Right lobe of liver (tissue), 6 donors: Measurements from ENCODE around the gene NFS1. TPM values are rescaled to one million over a fixed set of nuclear protein-coding genes. Genes with fewer than 3 reads are reported as not detected.

ENCODE experiments used
- ATAC-seq, 4 donors: fragments of 200-7000 bp; cut with Tn5 transposase; one replicate each; pipeline ENCODE4 v1.9.1; 2020; ENCODE audit warnings: mild to moderate bottlenecking in 4 of 4, moderate library complexity in 4 of 4
- DNase-seq, 3 donors: peaks; one replicate each; pipeline ENCODE4 v3.0.0-alpha.2; 2020
- H3K27ac ChIP-seq, 3 donors: fragments of 200-600 bp; one replicate each; pipeline ENCODE4 v1.8.0; 2022
- H3K27me3 ChIP-seq, 2 donors: fragments of 200-600 bp; one replicate each; pipeline ENCODE4 v1.8.0; 2022
- H3K36me3 ChIP-seq, 4 donors: fragments of 200-600 bp; sonication (generic) in 1 of 4; one replicate each; pipeline versions ENCODE4 v1.5.1 to v1.8.0; 2017 to 2022; ENCODE audit warnings: control low read depth in 1 of 4
- H3K4me1 ChIP-seq, 4 donors: fragments of 200-600 bp; sonication (generic) in 1 of 4; one replicate each; pipeline versions ENCODE4 v1.5.1 to v1.8.0; 2017 to 2022; ENCODE audit warnings: control low read depth in 1 of 4
- H3K4me3 ChIP-seq, 3 donors: fragments of 200-600 bp; one replicate each; pipeline ENCODE4 v1.8.0; 2022
- H3K9me3 ChIP-seq, 4 donors: fragments of 200-600 bp; sonication (generic) in 1 of 4; one replicate each; pipeline versions ENCODE4 v1.5.1 to v1.8.0; 2017 to 2022; ENCODE audit warnings: control low read depth in 1 of 4
- POLR2A ChIP-seq: fragments of 450-650 bp; IDR thresholded peaks from one replicate; pipeline ENCODE4 v1.6.1; 2017; ENCODE audit warnings: antibody characterized with exemption, mild to moderate bottlenecking
- WGBS: methylation state at CpG from one replicate; pipeline ENCODE4 v1.1.6; 2018; ENCODE audit warnings: low coverage, low lambda C conversion rate; ENCODE audit not compliant: insufficient coverage; ENCODE audit errors: missing lambda C conversion rate; 5-methylcytosine and 5-hydroxymethylcytosine counted together
- intact Hi-C, 2 donors: fragments of 100-400 bp; cut with DNase I; formaldehyde crosslinking; loops; one replicate each; pipeline versions ENCODE4 v1.11.2 to v1.14.1; 2022
- total RNA-seq, 6 experiments: library from RNA; depleted of rRNA in 2 of 6; stranded (reverse); fragments of >200 nt in 2 of 6; fragmentation: NEBNext Ultra II Directional in 3 of 6; extraction: Animal tissue kit (Norgen Biotek cat#: 25700) in 3 of 6; gene quantifications; one replicate each; pipeline versions ENCODE4 v1.1.0 to v1.2.4, GENCODE V29; 2016 to 2023
- TF ChIP-seq, protein P1 (sequence below), 4 donors: fragments of 200-600 bp in 3 of 4; fragments of 450-650 bp in 1 of 4; IDR thresholded peaks; one replicate each; pipeline versions ENCODE4 v1.5.1 to v1.8.0; 2016 to 2022; ENCODE audit warnings: antibody characterized with exemption in 4 of 4, mild to moderate bottlenecking in 2 of 4
- donor health status: DM: no; HTN: yes; CAD: no.
- donor health status: DM: no; HTN: no; CAD: no.
- donor health status: DM: no; HTN: no; CAD: no.
- donor health status: DM: no; HTN: yes; CAD: no.
- donor health status: DM: no; HTN: yes; CAD: no.

The NFS1 gene
- total RNA-seq, 6 experiments from 2014 or later, result 30.9 to 63.7 (median 44.3) TPM

DNA sequence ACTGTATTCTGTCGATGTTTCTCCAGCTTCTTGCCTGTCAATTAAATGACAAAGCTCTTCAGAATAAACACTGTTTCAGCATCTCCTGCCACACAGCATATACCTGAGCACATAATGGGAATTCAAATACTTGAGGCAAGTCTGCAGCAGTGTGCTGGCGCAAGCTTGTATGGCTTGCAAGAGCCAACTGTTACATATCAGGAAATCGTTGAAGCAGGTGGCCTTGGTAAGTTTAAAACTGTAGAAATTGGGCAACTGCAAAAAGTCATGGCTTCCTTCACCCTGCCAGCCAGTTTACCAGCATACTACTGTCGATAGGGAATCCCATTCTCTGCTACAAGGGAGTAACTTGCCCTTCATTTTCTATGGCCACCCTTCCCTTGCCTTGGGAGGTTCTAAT, 57.4 kb downstream of the NFS1 start:
- ATAC-seq, result no peak
- Histone ChIP-seq H3K4me1 (peaks cover 0 to 8% (median under 1%) of the 10 kb centered on the region in 4 donors), H3K36me3 (no peaks in the 10 kb centered on the region), H3K27ac (no peak overlapping the region), H3K27me3 (no peaks in the 10 kb centered on the region), H3K4me3 (no peak overlapping the region), H3K9me3 (no peaks in the 10 kb centered on the region)
- TF ChIP-seq, protein P1, sequence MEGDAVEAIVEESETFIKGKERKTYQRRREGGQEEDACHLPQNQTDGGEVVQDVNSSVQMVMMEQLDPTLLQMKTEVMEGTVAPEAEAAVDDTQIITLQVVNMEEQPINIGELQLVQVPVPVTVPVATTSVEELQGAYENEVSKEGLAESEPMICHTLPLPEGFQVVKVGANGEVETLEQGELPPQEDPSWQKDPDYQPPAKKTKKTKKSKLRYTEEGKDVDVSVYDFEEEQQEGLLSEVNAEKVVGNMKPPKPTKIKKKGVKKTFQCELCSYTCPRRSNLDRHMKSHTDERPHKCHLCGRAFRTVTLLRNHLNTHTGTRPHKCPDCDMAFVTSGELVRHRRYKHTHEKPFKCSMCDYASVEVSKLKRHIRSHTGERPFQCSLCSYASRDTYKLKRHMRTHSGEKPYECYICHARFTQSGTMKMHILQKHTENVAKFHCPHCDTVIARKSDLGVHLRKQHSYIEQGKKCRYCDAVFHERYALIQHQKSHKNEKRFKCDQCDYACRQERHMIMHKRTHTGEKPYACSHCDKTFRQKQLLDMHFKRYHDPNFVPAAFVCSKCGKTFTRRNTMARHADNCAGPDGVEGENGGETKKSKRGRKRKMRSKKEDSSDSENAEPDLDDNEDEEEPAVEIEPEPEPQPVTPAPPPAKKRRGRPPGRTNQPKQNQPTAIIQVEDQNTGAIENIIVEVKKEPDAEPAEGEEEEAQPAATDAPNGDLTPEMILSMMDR (IDR thresholded peaks at IDR 0.05), result no peak
- no peak for TF ChIP-seq POLR2A
- intact Hi-C loops, result no loop called here
- no peak for DNase-seq
- 66% methylated on average over 4 of the region's 4 CpGs for WGBS

DNA sequence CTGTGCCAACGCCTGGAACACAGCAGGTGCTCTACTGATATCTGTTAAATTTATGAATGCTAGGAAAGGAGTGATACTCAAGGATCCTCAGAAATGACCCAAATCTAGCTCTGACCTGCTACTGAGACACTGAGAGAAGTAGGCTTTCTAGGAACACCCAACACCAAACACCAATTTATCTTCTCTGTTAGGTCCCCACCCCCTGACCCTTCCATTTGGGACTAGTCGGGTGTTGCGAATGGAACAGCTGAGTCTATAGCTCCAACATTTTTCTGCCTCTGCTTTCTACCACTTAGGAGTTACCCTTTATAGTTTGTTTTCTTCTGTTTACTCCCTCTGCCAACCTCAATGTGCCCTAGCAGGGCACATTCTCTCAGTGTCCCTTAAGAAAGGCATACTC, 58.4 kb downstream of the NFS1 start:
- DNase-seq (no peak), ATAC-seq (no peak)
- 92% methylated on average over 3 of the region's 3 CpGs for WGBS
- Histone ChIP-seq H3K4me3 (no peak overlapping the region), H3K27me3 (no peaks in the 10 kb centered on the region), H3K36me3 (no peaks in the 10 kb centered on the region), H3K4me1 (peaks cover 0 to 17% (median 5%) of the 10 kb centered on the region in 4 donors), H3K27ac (no peak overlapping the region), H3K9me3 (no peaks in the 10 kb centered on the region)
- TF ChIP-seq, protein P1 (IDR thresholded peaks at IDR 0.05), result no peak
- no peak for TF ChIP-seq POLR2A
- intact Hi-C loops, result no loop called here

DNA sequence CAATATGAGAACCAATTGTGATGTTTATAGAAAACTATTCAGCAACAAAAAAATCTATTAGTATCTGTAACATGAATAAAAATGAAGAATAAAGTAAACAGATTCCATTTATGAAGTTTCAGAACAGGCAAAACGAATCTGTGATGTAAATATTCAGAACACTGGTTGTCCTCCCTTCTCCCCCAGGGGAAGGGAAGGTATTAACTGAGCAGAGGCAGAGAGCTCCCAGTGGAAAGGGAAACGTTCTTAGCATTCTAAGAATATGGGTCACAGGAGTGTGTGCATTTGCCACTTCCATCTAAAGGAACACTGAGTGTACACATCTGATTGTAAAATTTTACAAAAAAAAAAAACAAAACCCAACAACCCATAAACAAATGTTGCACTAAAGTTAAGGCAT, 60.4 kb downstream of the NFS1 start:
- no peaks in the 10 kb centered on the region for H3K9me3 ChIP-seq
- no peaks in the 10 kb centered on the region for H3K36me3 ChIP-seq
- TF ChIP-seq POLR2A, result no peak
- TF ChIP-seq, protein P1 (IDR thresholded peaks at IDR 0.05), result no peak
- H3K27ac ChIP-seq, result no peak overlapping the region
- no peak overlapping the region for H3K4me3 ChIP-seq
- H3K4me1 ChIP-seq, result peaks cover 0 to 17% (median 5%) of the 10 kb centered on the region in 4 donors
- no peaks in the 10 kb centered on the region for H3K27me3 ChIP-seq
- WGBS, result 55% methylated on average over 2 of the region's 2 CpGs
- intact Hi-C loops, result no loop called here
- DNase-seq, result no peak
- no peak for ATAC-seq

DNA sequence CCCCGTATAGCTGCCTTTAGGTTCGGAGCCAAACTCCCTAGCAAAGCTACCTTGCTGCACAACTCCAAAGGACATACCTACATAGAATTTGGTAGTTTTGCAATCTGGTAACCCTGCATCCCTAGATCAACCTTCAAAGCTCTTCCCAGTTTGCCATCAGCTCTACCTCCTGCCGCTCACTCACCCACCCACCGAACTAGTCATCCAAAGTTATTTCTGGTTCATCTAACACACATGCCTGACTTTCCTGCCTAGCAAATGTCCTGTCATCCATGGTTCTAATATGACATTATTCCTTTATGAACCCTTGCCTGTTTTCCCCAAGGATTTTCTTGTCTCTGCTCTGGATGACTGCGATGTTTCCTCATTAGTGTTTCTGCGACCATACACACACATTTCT, 61.9 kb downstream of the NFS1 start:
- WGBS, result 97% methylated on average over 4 of the region's 6 CpGs
- no peaks in the 10 kb centered on the region for H3K36me3 ChIP-seq

More for the DNA sequence above, 61.9 kb downstream of the NFS1 start:
- H3K4me1 ChIP-seq, result peaks cover 0 to 17% (median 5%) of the 10 kb centered on the region in 4 donors
- ATAC-seq, result no peak
- TF ChIP-seq POLR2A, result no peak
- TF ChIP-seq, protein P1 (IDR thresholded peaks at IDR 0.05), result no peak
- no peaks in the 10 kb centered on the region for H3K9me3 ChIP-seq
- intact Hi-C loops, result no loop called here
- no peak for DNase-seq
- H3K27me3 ChIP-seq, result no peaks in the 10 kb centered on the region
- no peak overlapping the region for H3K27ac ChIP-seq
- no peak overlapping the region for H3K4me3 ChIP-seq
